Fibroblast of pulmonary artery (primary cell): ENCODE results near the gene HS1BP3.
A peak's percentile ranks its signal among the peaks of the same experiment; 100 is the strongest.

Source experiments
- DNase-seq: peaks from one replicate; pipeline ENCODE4 v3.0.0-alpha.2; 2010; ENCODE audit warnings: low read depth
- H3K4me3 ChIP-seq: replicated peaks from 2 replicates; pipeline ENCODE4 v1.5.1; 2011; ENCODE audit warnings: low read depth, mild to moderate bottlenecking, control low read depth, low read length, moderate library complexity
- CTCF ChIP-seq: IDR thresholded peaks from 2 replicates; pipeline ENCODE4 v1.5.1; 2011; ENCODE audit warnings: mild to moderate bottlenecking, control low read depth, low read length, inconsistent platforms; ENCODE audit errors: missing control alignments

Gene HS1BP3

GRCh38 chr2:20604951-20605381 is 45.9 kb downstream of the HS1BP3 start:
- TF ChIP-seq CTCF, result no peak
- H3K4me3 ChIP-seq, result no peak overlapping the region
- peak; percentile 98 for DNase-seq

- no peak overlapping the region for H3K4me3 ChIP-seq
- DNase-seq, result no peak
- no peak for TF ChIP-seq CTCF
Measured at GRCh38 chr2:20604401-20604911, 46.4 kb downstream of the HS1BP3 start.

- no peak for TF ChIP-seq CTCF
- DNase-seq, result no peak
- H3K4me3 ChIP-seq, result no peak overlapping the region
Measured at GRCh38 chr2:20603791-20604190, 47.1 kb downstream of the HS1BP3 start.

- DNase-seq, result no peak
- no peak for TF ChIP-seq CTCF
- H3K4me3 ChIP-seq, result no peak overlapping the region
Measured at GRCh38 chr2:20602803-20603202, 48.1 kb downstream of the HS1BP3 start.

- peak; percentile 60 for DNase-seq
- H3K4me3 ChIP-seq, result no peak overlapping the region
- peak; percentile 43 for TF ChIP-seq CTCF
Measured at GRCh38 chr2:20600756-20601325, 50.1 kb downstream of the HS1BP3 start.

- no peak overlapping the region for H3K4me3 ChIP-seq
- DNase-seq, result no peak
- no peak for TF ChIP-seq CTCF
Measured at GRCh38 chr2:20599861-20600461, 50.9 kb downstream of the HS1BP3 start.
